A673 (cell line): ENCODE results near the gene TRAPPC12. TPM values are rescaled to one million over a fixed set of nuclear protein-coding genes. Genes with fewer than 3 reads are reported as not detected.

Experiments used
- BruUV-seq: library from RNA; stranded (reverse); fragments of 400-500 nt; replicated peaks from 2 replicates; lab custom pipeline; 2021; lab: Mats Ljungman, UMichigan
- CTCF ChIA-PET: fragments of 300-600 bp; sonication (Branson Sonifier 250); formaldehyde crosslinking; loops from one replicate; lab custom pipeline; 2022; ENCODE audit warnings: antibody characterized with exemption; lab: Charles Lee
- POLR2A ChIA-PET: fragments of 300-600 bp; sonication (Branson Sonifier 250); formaldehyde crosslinking; loops from one replicate; lab custom pipeline; 2022; ENCODE audit warnings: antibody characterized with exemption; ENCODE audit not compliant: low non-redundant PET; lab: Charles Lee
- DNase-seq: peaks from one replicate; pipeline ENCODE4 v3.0.0-alpha.2; 2015; ENCODE audit warnings: low spot score
- H3K27ac ChIP-seq: fragments of 200-600 bp; sonication (generic); 2 replicates; pipeline ENCODE4 v1.5.1; 2016; ENCODE audit warnings: mixed run types, low read depth, mild to moderate bottlenecking, mixed read lengths, antibody characterized with exemption, low read length; ENCODE audit not compliant: poor library complexity, severe bottlenecking
- H3K27me3 ChIP-seq: fragments of 200-600 bp; sonication (generic); replicated peaks from 2 replicates; pipeline ENCODE4 v1.6.1; 2017; ENCODE audit warnings: mixed run types, low read depth, mild to moderate bottlenecking, mixed read lengths, antibody characterized with exemption, low read length; ENCODE audit not compliant: insufficient read depth, poor library complexity
- H3K36me3 ChIP-seq: fragments of 200-600 bp; sonication (generic); 2 replicates; pipeline ENCODE4 v1.6.1; 2016; ENCODE audit warnings: mixed run types, mild to moderate bottlenecking, mixed read lengths, antibody characterized with exemption, low read length; ENCODE audit not compliant: insufficient read depth, poor library complexity, severe bottlenecking
- H3K4me1 ChIP-seq: fragments of 200-600 bp; sonication (generic); 2 replicates; pipeline ENCODE4 v1.6.1; 2017; ENCODE audit warnings: mixed run types, mild to moderate bottlenecking, mixed read lengths, antibody characterized with exemption, low read length; ENCODE audit not compliant: insufficient read depth, poor library complexity, severe bottlenecking
- H3K4me3 ChIP-seq: fragments of 200-600 bp; sonication (generic); 2 replicates; pipeline ENCODE4 v1.5.1; 2016; ENCODE audit warnings: low read depth, mixed run types, mild to moderate bottlenecking, mixed read lengths, low read length; ENCODE audit not compliant: poor library complexity, severe bottlenecking
- H3K9me3 ChIP-seq: fragments of 200-600 bp; sonication (generic); 2 replicates; pipeline ENCODE4 v1.6.1; 2016; ENCODE audit warnings: mixed run types, low read depth, mild to moderate bottlenecking, mixed read lengths, antibody characterized with exemption, low read length; ENCODE audit not compliant: poor library complexity, severe bottlenecking
- CTCF ChIP-seq: fragments of 300-800, 200-600 bp; sonication (generic); conservative IDR thresholded peaks from 2 replicates; pipeline ENCODE4 v1.5.1; 2017; ENCODE audit warnings: low read depth, mild to moderate bottlenecking, antibody characterized with exemption, low read length, moderate library complexity, mixed read lengths
- EZH2 ChIP-seq: fragments of 200-600 bp; sonication (generic); IDR thresholded peaks from 2 replicates; pipeline ENCODE4 v1.6.1; 2017; ENCODE audit warnings: borderline replicate concordance, low read depth, mild to moderate bottlenecking, mixed read lengths, antibody characterized with exemption, low read length; ENCODE audit not compliant: poor library complexity, severe bottlenecking
- intact Hi-C: fragments of 100-400 bp; cut with micrococcal nuclease; formaldehyde crosslinking; loops from one replicate; pipeline ENCODE4 v1.10.0; 2022; ENCODE audit not compliant: unreplicated experiment
- total RNA-seq: library from RNA; stranded (reverse); gene quantifications from 2 replicates; pipeline ENCODE4 v1.2.3, GENCODE V29; 2021

The TRAPPC12 gene
- total RNA-seq, 1 experiment from 2014 or later: 94.4 TPM

DNA sequence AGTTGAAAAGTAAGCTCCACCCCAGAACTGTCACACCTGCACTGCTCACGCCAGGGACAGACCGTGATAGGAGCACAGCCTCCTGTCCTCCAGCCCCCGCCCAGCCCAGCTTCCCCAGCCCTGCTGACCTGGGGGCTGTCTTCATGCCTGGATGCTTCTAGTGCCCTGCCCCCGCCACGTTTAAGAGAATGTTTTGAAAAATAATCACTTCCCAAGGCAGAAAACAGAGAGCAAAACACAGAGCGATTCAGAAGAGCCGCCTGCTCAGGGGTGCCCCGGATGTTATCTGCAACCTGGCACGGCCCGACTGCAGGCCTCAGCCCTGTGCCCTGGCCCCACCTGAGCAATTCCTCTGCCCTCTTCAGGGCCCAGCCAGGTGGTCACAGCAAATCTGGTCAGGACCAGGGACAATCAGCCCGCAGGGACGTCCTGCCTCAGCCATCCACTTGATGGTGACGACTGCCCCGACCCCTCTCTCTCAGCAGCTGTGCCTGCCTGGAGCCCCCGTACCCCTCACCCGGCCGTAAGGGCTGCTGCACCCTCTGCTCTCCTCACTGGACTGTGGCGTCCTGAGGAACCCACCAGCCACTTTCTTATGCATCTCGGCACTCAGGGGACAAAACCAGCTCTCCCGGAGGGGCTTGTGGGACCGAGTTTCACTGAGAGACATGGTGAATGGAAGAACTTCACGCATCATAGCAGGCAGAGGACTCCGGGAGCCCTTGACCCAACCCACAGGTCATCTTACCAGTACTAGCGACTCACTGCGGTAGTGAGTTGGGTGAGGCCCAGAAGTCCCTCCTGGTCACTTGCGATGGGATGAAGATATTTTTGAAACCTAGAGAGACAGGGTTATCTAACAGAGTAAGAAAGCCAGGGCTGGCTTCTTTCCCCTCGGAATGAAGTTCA is 109.6 kb downstream of the TRAPPC12 start:
- Histone ChIP-seq H3K36me3 (no peaks in the 10 kb centered on the region), H3K27ac (no peak overlapping the region), H3K9me3 (no peaks in the 10 kb centered on the region), H3K4me3 (no peak overlapping the region), H3K4me1 (no peaks in the 10 kb centered on the region), H3K27me3 (no peaks in the 10 kb centered on the region)
- TF ChIP-seq CTCF (no peak), EZH2 (no peak)
- DNase-seq: no peak
- no TSS peak for BruUV-seq
- ChIA-PET CTCF (no interaction called here), POLR2A (no interaction called here)
- intact Hi-C loops: no loop called here

- Histone ChIP-seq H3K27ac (no peak overlapping the region), H3K4me1 (no peaks in the 10 kb centered on the region), H3K36me3 (no peaks in the 10 kb centered on the region), H3K9me3 (no peaks in the 10 kb centered on the region), H3K4me3 (no peak overlapping the region), H3K27me3 (no peaks in the 10 kb centered on the region)
- no peak for DNase-seq
- TF ChIP-seq CTCF: no peak
- no peak for TF ChIP-seq EZH2
- ChIA-PET POLR2A (no interaction called here), CTCF (no interaction called here)
- intact Hi-C loops: no loop called here
- BruUV-seq: no TSS peak
Observed at GRCh38 chr2:3489764-3490115, 110.2 kb downstream of the TRAPPC12 start.

DNA sequence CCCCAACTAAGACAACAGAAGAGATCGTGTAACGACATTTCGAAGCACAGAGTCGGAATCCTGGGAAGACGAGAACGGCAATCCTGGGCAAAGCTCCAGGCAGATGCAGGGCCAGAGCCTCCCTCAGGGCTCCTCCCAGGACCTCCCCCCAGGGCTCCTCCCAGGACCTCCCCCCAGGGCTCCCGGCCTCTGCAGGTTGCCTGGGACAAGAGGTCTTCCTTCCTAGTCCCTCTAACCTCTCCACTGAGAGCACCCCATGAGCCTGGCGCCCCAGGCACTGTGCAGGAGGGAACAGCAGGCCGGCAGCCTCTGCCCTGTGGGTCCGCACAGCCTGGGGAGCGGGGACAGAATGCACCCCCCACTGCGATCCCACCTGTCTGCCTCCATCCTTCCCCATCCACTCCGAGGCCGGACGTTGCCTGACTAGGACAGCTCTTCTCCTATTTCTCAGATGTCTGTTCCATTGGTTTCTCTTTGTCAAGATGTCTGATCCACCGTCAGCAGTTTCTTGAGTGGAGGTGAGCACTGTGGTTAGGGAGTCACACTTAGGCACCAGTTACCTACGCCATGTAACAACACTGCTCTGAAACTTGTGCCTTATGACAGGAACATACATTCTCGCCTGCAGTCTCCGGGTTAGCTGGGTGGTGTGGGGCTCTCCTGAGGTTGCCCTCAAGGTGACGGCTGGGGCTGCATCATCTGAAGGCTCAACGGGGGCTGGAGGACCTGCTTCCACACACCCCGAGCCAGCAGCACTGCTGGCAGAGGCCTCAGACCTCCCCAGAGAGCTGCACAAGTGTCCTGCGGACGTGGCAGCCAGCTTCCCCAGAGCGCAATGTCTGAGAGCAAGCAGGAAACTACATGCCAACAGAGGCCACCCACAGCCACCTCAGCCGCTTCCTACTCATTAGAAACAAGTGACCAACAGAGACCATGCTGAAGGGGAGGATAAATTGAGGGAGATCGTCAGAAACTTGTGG is 111.0 kb downstream of the TRAPPC12 start:
- no peaks in the 10 kb centered on the region for H3K9me3 ChIP-seq
- CTCF ChIA-PET: no interaction called here
- BruUV-seq: no TSS peak
- H3K4me1 ChIP-seq: no peaks in the 10 kb centered on the region
- POLR2A ChIA-PET: no interaction called here
- no peak overlapping the region for H3K4me3 ChIP-seq
- TF ChIP-seq EZH2: no peak
- no peak for TF ChIP-seq CTCF
- no peak for DNase-seq
- intact Hi-C loops: no loop called here
- no peaks in the 10 kb centered on the region for H3K27me3 ChIP-seq
- no peaks in the 10 kb centered on the region for H3K36me3 ChIP-seq
- no peak overlapping the region for H3K27ac ChIP-seq
